GM19025 (cell line): ENCODE data around the gene ARL6IP6.
"Not testable (repeated sequence)": the region's sequence is repeated elsewhere in the genome, so short reads cannot be mapped to it uniquely, and the experiment has no call there.

Source experiments
- ATAC-seq: cut with Tn5 transposase; IDR thresholded peaks from one replicate; pipeline ENCODE4 v1.9.1; 2021; ENCODE audit warnings: mild to moderate bottlenecking, low read depth, moderate library complexity; ENCODE audit not compliant: unreplicated experiment

The ARL6IP6 gene

GRCh38 chr2:152720794-152721193 is 2.4 kb downstream of the ARL6IP6 start:
- ATAC-seq: no peak

GRCh38 chr2:152722639-152723038 is 4.2 kb downstream of the ARL6IP6 start:
- ATAC-seq: not testable (repeated sequence)

- ATAC-seq: no peak
Observed at GRCh38 chr2:152723918-152724317, 5.5 kb downstream of the ARL6IP6 start.

- no peak for ATAC-seq
Observed at GRCh38 chr2:152729844-152730243, 11.4 kb downstream of the ARL6IP6 start.

GRCh38 chr2:152730591-152731333 is 12.3 kb downstream of the ARL6IP6 start:
- ATAC-seq: peak; percentile 93

GRCh38 chr2:152737509-152737908 is 19.1 kb downstream of the ARL6IP6 start:
- not testable (repeated sequence) for ATAC-seq

GRCh38 chr2:152738438-152738837 is 20.0 kb downstream of the ARL6IP6 start:
- no peak for ATAC-seq

- not testable (repeated sequence) for ATAC-seq
Observed at GRCh38 chr2:152739705-152740104, 21.3 kb downstream of the ARL6IP6 start.

- ATAC-seq: no peak
Observed at GRCh38 chr2:152740743-152741328, 22.4 kb downstream of the ARL6IP6 start.

GRCh38 chr2:152743002-152743401 is 24.6 kb downstream of the ARL6IP6 start:
- ATAC-seq: no peak

- not testable (repeated sequence) for ATAC-seq
Observed at GRCh38 chr2:152747751-152748150, 29.3 kb downstream of the ARL6IP6 start.

- ATAC-seq: no peak
Observed at GRCh38 chr2:152755029-152755428, 36.6 kb downstream of the ARL6IP6 start.

- no peak for ATAC-seq
Observed at GRCh38 chr2:152759290-152760072, 41.1 kb downstream of the ARL6IP6 start.

- ATAC-seq: no peak
Observed at GRCh38 chr2:152761214-152761613, 42.8 kb downstream of the ARL6IP6 start.

GRCh38 chr2:152762202-152762601 is 43.8 kb downstream of the ARL6IP6 start:
- no peak for ATAC-seq

GRCh38 chr2:152763208-152763607 is 44.8 kb downstream of the ARL6IP6 start:
- not testable (repeated sequence) for ATAC-seq

- ATAC-seq: no peak
Observed at GRCh38 chr2:152763651-152764050, 45.2 kb downstream of the ARL6IP6 start.

GRCh38 chr2:152766928-152767327 is 48.5 kb downstream of the ARL6IP6 start:
- ATAC-seq: no peak

GRCh38 chr2:152781175-152781574 is 62.8 kb downstream of the ARL6IP6 start:
- no peak for ATAC-seq

GRCh38 chr2:152782171-152782570 is 63.8 kb downstream of the ARL6IP6 start:
- no peak for ATAC-seq

GRCh38 chr2:152790883-152791282 is 72.5 kb downstream of the ARL6IP6 start:
- ATAC-seq: no peak
